COLO829 (cell line): ENCODE results near the gene SERPINB2.
"Not testable (repeated sequence)": the region's sequence is repeated elsewhere in the genome, so short reads cannot be mapped to it uniquely, and the experiment has no call there.

ENCODE experiments used
- DNase-seq: peaks from one replicate; pipeline ENCODE4 v3.0.0; 2012; ENCODE audit warnings: low spot score

SERPINB2 gene

GRCh38 chr18:63936932-63937393 is 49.5 kb downstream of the SERPINB2 start:
- DNase-seq: no peak

- DNase-seq: no peak
Measured at GRCh38 chr18:63940008-63940407, 52.5 kb downstream of the SERPINB2 start.

- DNase-seq: not testable (repeated sequence)
Measured at GRCh38 chr18:63940543-63941050, 53.1 kb downstream of the SERPINB2 start.

GRCh38 chr18:63947051-63947790 is 59.7 kb downstream of the SERPINB2 start:
- no peak for DNase-seq

GRCh38 chr18:63949068-63949737 is 61.7 kb downstream of the SERPINB2 start, which contains the start of gene HMSD:
Gene HMSD, plus strand, starts transcription at chr18:63949301. Its CDS starts 4,155 bp downstream, at chr18:63953456.
- DNase-seq: no peak

GRCh38 chr18:63951302-63951705 is 63.8 kb downstream of the SERPINB2 start:
- DNase-seq: no peak
